Measurements from ENCODE around the gene ARID5B. TPM values are rescaled to one million over a fixed set of nuclear protein-coding genes. Genes with fewer than 3 reads are reported as not detected.

ARID5B gene
- polyA plus RNA-seq, 1 of the 3 experiments (the other 2 are of a cell fraction), result 10.9 TPM

GRCh38 chr10:61911425-61911824, 9.9 kb downstream of the ARID5B start:
- Histone ChIP-seq H3K27ac (ENCODE audit: low read depth in 2 of 2, low read length in 1 of 2) (no peak overlapping the region), H3K9me3 (no peaks in the 10 kb centered on the region), H2AFZ (ENCODE audit: low read depth) (no peak overlapping the region), H3K9me2 (no peaks in the 10 kb centered on the region), H3F3A (replicated peaks; ENCODE audit: insufficient read depth) (no peaks in the 10 kb centered on the region), H3K36me3 (replicated peaks in 1 of 2; ENCODE audit: control insufficient read depth in 1 of 2, insufficient read depth in 2 of 2, low read length in 1 of 2) (peaks cover 17 to 34% of the 10 kb centered on the region in 2 experiments), H3K9ac (no peak overlapping the region), H3K4me3 (ENCODE audit: low read depth in 2 of 2, low read length in 1 of 2) (no peak overlapping the region), H4K20me1 (ENCODE audit: insufficient read depth) (peaks cover 6% of the 10 kb centered on the region; the same call in 1 of the 2 replicates), H3K4me2 (no peak overlapping the region), H3K27me3 (ENCODE audit: insufficient read depth) (no peaks in the 10 kb centered on the region), H3K79me2 (ENCODE audit: insufficient read depth) (peaks cover 85% of the 10 kb centered on the region), H3K4me1 (ENCODE audit: control insufficient read depth in 1 of 2, insufficient read depth in 2 of 2, low read depth in 1 of 2, low read length in 1 of 2) (peaks cover 0 to 21% of the 10 kb centered on the region in 2 experiments; a peak in 2 of 4 replicates)
- CTCF ChIA-PET, result no interaction called here
- DNase-seq, result no peak
- POLR2A ChIA-PET, result no interaction called here
- TF ChIP-seq USF2 (IDR thresholded peaks at IDR 0.05; ENCODE audit: borderline replicate concordance, low read depth, low read length) (no peak), USF1 (IDR thresholded peaks at IDR 0.05; ENCODE audit: borderline replicate concordance, low read depth) (no peak), FOXM1 (IDR thresholded peaks at IDR 0.05; ENCODE audit: low read depth) (no peak), PBX3 (IDR thresholded peaks at IDR 0.05) (no peak), TCF12 (IDR thresholded peaks at IDR 0.05) (no peak), JUND (IDR thresholded peaks at IDR 0.05) (no peak), MAX (IDR thresholded peaks at IDR 0.05; ENCODE audit: low read depth) (no peak), EP300 (IDR thresholded peaks at IDR 0.05; ENCODE audit: borderline replicate concordance in 1 of 2, low read depth in 1 of 2, low read length in 1 of 2) (no peak), NRF1 (IDR thresholded peaks at IDR 0.05; ENCODE audit: low read depth, low read length) (no peak), YY1 (IDR thresholded peaks at IDR 0.05; ENCODE audit: low read depth) (no peak), TAF1 (IDR thresholded peaks at IDR 0.05; ENCODE audit: borderline replicate concordance, low read depth, low read length) (no peak), MEF2A (IDR thresholded peaks at IDR 0.05; ENCODE audit: borderline replicate concordance, low read depth) (no peak), FOXJ3 (CRISPR knock-in tag; IDR thresholded peaks at IDR 0.05) (no peak), SIN3A (IDR thresholded peaks at IDR 0.05; ENCODE audit: borderline replicate concordance, low read depth, low read length) (no peak), RAD21 (IDR thresholded peaks at IDR 0.05; ENCODE audit: low read length) (no peak), POLR2AphosphoS5 (IDR thresholded peaks at IDR 0.05; ENCODE audit: low read depth, low read length) (no peak), GATA2 (CRISPR knock-in tag; IDR thresholded peaks at IDR 0.05) (no peak), EZH2phosphoT487 (IDR thresholded peaks at IDR 0.05; ENCODE audit: borderline replicate concordance, low read depth) (no peak)
- WGBS (ENCODE audit: low lambda C conversion rate), result 93% methylated on average over 5 of the region's 5 CpGs
